Right renal pelvis (tissue), 4 donors: ENCODE data around the gene MTCL1. TPM values are rescaled to one million over a fixed set of nuclear protein-coding genes. Genes with fewer than 3 reads are reported as not detected.
"Not testable (repeated sequence)": the region's sequence is repeated elsewhere in the genome, so short reads cannot be mapped to it uniquely, and the experiment has no call there.

Experiments
- DNase-seq, 4 donors: peaks; one replicate each; pipeline ENCODE4 v3.0.0-alpha.2; 2013; ENCODE audit warnings: low read depth in 4 of 4, low spot score in 3 of 4, missing footprints in 1 of 4
- polyA plus RNA-seq, 4 donors: library from polyadenylated mRNA; unstranded; fragments of 120-200 nt; gene quantifications; one replicate each; pipeline ENCODE4 v1.2.1, GENCODE V29; 2013; ENCODE audit not compliant: insufficient read length in 4 of 4

MTCL1 gene
- polyA plus RNA-seq, 4 donors = 16.2 to 24.4 (median 19.0) TPM

DNA sequence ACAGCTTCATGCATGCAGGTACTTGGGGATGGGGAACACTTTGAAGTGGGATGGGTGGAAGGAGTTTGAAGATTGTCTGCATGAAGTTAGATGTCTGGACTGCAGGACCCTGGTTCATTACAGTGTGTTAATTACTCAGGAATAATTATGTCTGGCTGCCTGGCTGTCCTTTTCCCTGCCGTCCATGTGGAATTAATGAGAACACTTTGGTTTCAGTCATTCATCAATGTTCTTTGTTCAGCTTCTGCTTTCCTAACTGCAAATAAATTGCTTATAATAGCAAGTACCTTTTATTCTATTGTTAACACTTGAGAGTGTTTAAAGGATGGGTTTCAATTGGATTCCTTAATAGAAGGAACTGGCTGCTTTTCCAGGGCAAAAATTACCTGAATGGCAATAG, 35.8 kb downstream of the MTCL1 start:
- no peak for DNase-seq

DNA sequence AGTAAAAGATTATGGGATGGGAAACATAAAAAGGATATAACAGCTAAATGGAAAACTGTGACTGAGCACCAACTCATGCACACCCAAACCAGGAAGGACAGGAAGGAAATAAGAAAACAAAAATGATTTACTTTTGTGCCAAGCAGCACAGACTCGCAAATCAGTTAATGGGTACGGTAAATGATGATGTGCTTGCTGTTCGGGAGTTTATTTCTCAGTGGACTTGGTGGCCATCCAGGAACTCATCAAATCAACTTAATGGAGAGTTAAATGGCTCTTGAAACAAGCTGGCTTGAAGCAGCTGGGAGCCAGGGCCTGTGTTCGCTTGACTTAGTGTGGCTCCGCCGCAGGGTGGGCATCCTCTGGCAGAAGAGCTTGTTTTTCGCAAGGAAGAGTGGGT, 36.2 kb downstream of the MTCL1 start:
- DNase-seq = no peak

DNA sequence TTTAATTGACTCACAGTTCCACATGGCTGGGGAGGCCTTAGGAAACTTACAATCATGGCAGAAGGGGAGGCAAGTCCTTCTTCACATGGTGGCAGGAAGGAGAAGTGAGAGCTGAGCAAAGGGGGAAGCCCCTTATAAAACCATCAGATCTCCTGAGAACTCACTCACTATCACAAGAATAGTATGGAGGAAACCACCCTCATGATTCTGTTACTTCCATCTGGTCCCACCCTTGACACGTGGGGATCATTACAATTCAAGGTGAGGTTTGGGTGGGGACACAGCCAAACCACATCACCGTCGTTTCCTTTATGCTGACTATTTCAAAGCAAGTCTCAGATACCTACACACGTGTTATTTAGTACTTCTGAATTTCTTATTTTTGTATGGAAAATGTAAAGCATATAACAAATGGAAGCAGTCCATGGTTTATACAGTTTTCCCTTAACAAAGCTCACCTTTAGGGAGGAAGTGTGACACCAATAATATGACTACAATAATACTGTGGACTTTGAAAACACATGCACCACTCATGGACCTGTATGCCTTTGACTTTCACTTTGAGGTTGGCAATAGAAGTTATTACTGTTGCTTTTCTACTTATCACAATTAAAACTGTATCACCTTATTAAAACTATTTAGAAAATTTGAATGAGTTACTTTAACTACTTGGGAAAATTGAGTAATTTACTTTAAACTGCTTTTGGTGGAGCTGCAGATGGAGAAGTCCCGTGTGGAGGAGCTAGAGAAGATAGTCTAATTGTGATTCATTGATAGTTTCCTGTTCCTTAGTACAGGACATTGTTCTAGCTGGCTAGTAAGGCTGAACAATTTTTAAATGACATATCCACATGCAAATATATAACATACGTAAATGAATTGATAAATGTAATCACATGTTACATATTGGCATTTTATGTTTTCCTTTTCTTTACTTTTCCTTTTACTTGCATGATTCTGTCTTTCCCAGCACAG, 37.3 kb downstream of the MTCL1 start:
- DNase-seq = no peak

DNA sequence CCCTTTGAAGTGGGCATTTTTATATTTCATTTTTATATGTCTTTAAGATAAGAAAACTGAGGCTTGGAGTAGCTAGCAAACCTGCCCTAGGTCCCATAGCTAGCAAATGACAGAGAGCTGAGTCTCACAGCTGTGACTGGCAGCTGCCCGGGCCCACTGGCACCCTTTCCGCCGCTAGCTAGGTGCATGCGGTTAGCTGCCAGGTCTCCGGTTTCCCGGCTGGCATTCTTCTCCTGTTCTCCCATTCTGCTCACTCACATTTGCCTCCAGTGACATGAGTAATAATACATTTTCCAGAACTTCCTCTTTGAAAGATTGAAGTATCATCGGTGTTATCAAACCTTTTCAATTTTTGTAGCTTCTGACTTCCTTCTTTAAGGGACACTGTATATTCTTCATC, 38.7 kb downstream of the MTCL1 start:
- DNase-seq = no peak

DNA sequence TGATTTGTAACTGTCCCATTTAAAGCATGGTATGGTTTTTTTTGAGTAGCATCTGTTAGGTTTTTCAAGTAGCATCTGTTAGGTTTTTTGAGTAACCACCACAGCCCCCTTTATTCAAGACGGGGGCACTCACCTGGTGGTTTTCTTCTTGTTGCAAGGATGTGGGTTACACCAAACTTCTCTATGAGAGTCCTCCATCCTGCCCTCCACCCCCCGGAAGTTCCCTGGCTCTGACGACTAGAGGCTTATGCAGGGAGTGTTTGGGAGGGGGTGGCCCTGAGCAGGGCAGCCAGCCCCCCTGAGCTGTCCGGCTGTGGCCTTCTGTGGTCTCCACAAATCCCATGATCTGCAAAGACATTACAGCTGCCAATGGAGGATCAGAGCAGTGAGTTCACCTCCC, 39.3 kb downstream of the MTCL1 start:
- no peak for DNase-seq

DNA sequence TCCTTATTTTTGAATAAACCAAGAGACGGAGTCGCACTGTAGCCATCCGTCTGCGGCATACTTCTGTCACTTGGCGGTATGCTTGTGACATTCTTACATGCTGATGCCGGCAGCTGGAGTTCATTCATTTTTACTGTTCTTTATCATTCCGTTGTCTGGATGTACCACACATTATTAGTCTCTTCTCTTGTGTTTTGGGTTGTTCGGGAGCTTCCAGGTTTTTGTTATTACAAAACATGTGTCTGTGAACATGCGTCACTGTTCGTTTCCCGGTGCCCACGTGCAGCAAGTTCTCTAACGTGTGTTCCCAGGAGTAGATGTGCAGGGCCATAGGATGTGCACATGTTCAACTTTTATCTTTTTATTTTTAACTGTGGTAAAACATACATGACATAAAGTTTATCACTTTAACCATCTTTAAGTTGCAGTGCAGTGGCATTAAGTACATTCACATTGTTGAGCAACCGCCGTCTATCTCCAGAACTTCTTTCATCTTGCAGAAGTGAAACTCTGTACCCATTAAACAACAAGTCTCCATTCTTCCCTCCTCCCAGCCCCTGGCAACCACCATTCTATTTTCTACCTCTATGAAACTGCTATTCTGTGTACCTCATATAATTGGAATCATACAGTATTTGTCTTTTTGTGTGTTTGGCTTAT, 40.1 kb downstream of the MTCL1 start:
- DNase-seq = no peak

DNA sequence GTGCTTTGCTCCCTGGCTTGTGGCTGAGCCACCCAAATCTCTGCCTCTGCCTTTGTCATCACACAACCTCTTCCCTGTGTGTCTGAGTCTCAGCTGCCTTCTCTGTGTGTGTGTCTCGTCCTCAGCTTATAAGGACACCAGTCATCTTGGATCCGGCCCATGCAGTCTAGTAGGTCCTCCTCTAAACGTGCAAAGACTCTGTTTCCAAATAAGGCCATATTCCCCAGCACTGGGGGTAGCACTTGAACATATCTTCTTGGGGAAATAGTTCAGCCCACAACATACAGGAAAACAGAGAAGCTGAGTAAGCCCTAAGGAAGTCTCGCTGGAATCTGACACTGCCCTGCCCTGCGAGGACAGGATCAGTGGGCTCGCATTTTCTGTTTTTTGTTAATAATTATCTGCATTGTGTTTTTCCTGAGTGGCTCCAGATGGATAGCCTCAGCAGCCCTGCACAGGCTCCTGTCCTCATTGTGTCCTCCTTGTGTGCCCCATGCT, 42.1 kb downstream of the MTCL1 start:
- DNase-seq = no peak

DNA sequence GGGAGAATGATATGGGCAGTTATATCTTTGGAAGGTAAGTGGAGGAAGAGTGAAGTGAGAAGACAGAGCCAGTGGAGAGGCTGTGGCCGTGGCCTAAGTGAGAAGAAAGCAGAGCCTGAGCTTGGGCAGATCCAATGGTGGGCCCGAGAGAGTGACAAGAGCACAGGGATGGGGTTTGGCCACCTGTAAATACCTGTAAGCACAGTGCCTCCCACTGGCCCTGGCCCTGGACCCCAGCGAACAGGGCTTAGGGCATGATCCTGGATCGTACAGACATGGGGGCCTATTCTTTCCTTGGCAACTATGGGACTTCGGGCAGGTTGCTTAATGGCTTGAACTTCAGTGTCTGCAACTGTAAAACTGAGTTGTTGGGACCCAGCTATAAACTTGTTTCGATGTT, 44.1 kb downstream of the MTCL1 start:
- DNase-seq = no peak

DNA sequence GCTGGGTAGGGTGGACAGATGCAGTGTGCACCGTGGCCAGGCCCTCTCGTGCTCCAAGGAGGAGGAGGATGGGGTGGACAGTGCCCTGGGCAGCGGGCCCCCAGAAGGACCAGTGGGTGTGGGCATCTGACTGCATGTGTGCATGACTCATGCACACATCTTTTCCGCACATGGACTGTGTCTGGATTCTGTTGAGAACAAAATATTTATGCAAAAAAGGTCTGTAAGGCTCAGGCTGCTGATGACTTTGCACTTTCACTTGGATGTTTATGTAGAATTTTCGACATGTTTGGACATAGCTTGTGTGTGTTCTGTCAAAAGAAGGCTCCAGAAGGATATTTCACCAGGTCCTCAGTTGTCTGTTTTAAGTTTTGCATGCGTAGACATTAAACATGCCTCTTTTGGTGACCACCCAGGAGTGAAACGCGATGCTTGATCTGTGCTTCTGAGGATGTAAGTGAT, 45.6 kb downstream of the MTCL1 start:
- DNase-seq = no peak

DNA sequence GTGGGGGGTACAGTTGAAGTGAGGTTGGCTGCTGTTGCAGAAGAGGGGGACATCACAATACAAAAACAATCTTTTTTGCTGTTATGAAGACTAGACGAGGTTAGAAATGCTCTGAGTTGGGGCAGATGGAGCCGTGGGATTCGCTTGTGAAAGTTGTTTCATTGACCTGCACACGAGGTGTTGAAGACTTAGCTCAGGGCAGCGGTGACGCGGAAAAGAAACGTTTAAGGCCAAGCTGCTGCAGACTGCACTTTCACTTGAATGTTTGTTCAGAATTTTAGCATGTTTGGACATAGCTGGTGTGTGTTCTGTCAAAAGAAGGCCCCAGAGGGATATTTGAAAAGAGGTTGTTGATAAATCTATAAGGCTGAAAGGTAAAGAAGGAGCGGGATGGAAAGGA, 46.3 kb downstream of the MTCL1 start:
- no peak for DNase-seq

DNA sequence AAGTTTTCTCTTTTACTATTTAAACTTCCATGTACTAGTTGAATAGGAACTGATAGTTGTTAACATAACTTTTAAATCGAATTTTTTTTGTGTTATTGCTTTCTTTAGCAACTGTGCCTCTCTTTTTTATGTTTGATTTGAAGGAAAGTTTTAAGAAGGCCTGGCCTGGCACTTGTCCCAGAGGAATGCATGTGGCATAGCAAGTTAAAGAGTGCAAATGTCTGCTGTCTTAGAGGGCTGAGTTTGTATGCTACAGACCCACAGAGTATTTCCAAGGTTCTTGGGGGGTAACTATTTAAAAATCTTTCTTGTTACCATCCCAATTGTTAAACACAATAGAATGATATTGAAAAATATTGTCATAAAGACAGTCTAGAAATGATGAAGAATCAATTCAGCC, 47.0 kb downstream of the MTCL1 start:
- no peak for DNase-seq

DNA sequence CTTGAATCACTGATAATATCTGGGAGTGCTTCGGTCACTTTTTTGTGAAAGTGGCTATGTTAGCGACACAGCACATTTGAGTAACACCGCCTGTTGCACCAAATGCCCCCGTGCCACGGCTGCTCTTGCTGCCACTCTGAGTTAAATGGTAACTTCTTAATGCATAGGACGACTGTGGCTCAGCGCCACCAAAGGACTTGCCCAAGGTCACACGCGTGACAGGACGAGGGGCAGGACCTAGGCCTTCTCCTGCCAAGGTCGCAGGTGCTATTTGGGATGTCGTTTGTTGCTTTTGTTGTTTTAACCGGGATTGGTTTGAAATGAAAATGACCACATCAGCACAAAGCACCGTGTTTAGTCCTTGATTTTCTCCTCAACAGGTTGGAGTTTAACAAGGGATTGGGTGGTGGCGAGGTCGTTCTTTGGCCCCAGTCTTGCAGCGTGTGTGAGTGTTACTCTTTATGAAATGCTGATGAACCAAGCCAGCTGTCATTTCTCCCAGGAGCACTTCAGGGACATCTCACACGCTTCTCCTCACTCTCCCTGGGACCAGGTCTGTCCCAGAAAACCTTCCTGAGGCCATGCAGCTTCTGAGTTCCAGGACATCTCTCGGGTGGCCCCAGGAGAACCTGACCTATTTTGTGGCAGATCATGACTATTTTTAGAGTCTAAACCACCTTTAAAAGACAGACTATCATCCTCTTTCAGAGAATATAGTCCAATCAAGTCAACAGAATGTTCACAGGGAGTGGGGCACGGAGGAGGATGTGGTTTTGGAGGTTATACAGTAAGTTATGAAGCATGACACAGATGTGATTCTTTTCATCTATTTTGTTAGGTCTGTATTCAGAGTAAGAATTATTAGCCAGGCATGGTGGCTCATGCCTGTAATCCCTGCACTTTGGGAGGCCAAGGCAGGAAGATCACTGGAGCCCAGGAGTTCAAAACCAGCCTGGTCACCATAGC, 49.9 kb downstream of the MTCL1 start:
- DNase-seq = no peak

DNA sequence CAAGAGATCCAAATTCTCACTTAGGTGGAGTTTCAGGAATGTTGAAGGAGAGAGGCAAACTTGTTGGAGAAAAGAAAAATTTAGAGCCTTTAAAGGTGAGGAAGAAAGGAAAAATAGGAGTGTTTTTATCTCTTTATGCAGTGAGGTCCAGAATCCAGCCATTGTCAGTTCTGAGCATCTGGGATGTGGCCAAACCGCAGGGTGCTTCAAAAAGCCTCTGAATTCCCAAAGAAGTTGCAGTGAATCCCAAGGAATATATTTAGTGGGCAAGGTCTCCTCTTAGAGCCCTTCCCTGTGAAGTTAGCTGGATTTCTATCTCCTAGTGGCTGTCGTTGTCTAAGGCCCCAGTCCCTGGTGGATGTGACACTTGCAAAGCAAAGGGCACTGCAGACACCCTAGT, 51.2 kb downstream of the MTCL1 start:
- DNase-seq = no peak

DNA sequence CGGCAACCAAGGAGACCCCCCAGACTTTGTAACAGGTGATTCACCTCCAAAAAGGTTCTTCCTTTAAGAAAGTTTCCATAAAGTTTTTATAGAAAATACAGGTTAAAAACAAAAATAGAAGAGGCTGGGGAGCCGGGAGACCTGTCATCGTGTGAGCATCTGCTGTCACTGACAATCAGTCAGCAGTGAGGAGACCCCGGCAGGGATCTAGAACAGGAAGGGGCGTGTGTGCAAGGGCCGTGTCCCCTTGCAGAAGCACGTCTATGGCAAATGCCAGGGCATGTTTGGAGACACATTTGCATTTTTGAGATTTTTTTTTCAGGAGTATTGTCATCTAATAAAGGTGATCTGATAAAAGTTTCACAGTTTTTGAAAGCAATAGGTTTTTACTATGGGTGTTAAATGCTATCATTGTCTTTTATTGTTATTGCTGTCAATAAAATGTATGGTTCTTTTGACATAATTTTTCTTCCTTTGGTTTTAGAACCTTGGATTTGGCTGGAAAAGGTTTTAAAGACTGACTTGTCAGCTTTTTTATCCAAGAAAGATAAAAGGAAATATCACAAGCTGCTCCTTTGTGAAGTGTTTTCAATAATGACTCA, 52.1 kb downstream of the MTCL1 start:
- DNase-seq = no peak

DNA sequence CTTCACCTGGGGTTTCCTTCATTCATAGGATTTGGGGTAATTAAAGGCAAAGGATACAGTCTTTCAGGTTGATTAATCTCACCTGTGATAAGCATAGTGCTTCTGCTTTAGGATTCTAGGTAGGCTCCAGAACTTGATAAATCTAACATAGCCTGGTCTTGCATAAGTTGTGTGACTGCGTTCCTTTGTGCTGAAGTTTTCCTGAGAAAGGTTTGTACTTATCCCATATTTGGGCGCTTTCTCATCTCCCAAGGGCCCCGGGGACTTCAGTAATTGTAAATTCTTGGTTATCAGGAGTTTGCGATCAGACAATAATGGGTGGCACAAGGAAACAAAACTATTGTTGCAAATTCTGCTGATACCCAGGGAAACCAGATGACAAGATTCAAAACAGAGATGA, 53.1 kb downstream of the MTCL1 start:
- DNase-seq = no peak

DNA sequence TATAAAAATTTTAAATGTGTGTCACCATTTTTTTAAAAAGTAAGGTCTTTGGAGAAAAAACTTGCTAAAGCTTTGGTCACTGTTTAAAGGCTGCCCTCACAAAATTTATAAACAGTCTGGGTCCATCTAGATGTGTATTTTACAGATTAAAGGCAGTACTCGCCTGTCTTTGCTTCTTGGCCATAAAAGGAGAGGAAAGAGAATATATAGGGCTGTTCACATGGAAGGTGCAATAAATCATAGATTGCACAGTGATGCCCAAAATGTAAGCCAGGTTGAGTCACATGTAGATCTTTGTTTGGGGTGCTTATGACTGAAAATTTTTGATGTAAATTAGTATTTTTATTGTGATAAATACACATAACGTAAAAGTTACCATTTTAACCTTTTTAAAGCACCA, 55.6 kb downstream of the MTCL1 start:
- DNase-seq = no peak

DNA sequence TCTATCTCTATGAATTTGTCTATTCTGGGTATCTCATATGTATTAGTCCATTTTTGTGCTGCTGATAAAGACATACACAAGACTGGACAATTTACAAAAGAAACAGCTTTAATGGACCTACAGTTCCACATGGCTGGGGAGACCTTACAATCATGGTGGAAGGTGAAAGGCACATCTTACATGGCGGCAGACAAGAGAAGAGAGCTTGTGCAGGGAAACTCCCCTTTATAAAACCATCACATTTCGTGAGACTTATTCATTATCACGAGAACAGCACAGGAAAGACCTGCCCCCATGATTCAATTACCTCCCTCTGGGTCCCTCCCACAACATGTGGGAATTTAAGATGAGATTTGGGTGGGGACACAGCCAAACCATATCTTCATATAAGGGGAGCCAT, 56.2 kb downstream of the MTCL1 start:
- DNase-seq = not testable (repeated sequence)

DNA sequence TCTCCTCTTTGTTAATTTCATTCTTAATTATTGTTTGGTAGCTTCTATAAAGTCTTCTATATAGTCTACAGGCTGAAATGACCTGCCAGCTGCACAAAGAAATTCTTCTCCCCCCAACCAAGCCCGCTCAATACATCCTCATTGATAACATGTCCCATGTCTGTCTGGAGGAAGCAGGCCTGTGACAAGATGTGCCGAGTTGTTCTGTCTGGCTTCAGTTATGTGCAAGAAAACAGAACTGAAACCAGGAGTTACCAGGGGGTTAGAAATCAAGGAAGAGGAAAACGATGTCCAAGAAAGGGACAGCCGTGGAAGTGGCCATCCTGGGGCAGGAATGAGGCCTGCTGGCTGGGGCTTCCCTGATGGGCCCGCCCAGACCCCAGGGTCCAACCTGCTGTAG, 57.6 kb downstream of the MTCL1 start:
- DNase-seq = no peak

DNA sequence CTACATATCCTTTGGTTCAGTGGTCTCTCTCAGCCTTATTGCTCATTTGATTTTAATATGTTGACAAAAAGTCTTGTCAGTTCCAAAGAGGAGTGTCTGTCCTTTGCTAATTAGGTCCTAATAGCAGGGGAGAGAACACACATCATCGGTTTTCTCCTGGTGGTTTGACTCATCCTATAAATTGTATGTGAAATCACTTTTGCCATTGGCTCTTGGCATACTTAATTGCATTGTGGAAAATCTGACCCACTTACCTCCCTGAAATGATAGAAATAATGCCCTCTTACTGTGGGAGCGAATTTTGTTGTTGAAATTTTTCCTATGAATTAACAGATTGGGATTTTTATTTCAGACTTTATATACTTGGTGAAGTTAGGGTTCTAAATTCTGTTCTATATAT, 58.3 kb downstream of the MTCL1 start:
- DNase-seq = no peak

DNA sequence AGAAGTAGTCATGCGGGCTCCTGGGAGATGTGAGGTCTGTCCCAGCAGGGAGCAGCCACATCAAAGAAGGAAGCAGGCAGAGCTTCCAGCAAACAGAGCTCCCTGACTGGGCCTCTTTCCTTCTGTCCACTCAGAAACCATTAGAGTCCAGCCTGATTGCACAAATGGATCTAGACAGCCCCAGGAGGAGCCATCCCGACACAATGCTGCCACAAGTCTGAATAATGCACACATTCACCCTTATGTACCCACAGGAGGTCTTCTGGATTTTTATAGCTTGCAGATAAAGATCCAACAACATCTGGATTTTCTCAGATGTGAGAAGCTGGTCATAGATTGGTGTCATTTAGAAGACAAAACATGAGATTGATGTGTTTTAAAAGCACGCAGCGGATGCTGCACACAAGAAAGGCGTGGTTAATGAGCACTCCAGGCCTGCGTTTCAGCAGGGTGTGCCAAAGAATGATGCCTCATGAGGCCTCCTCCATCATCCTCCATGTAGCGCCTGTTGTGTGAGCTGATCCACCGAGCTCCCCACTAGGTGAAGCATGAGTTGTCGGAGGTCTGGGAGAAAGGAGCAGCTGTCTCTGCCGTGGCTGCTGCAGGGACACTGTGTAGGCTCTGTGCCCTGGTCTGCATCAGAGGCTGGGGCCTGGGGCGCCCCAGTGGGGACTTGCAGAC, 60.6 kb downstream of the MTCL1 start:
- DNase-seq = no peak
